ENCODE data around the gene ADAM19.

ADAM19 gene

GRCh38 chr5:157582731-157583620 lies 7.4 kb upstream of the ADAM19 start:
- no peak overlapping the region for H3K4me3 ChIP-seq (replicated peaks; ENCODE audit: low read depth, low read length)
- no peak for DNase-seq (ENCODE audit: extremely low read depth, insufficient read length)
- no peaks in the 10 kb centered on the region for H3K36me3 ChIP-seq (ENCODE audit: control insufficient read depth, insufficient read depth, low read length)
- H3K27me3 ChIP-seq (replicated peaks; ENCODE audit: control insufficient read depth, insufficient read depth, low read length), result no peaks in the 10 kb centered on the region
- TF ChIP-seq CTCF (IDR thresholded peaks at IDR 0.05; ENCODE audit: insufficient read depth, low read length, poor library complexity, severe bottlenecking), result peak; percentile 39

- DNase-seq (ENCODE audit: extremely low read depth, insufficient read length), result no peak
- no peaks in the 10 kb centered on the region for H3K27me3 ChIP-seq (replicated peaks; ENCODE audit: control insufficient read depth, insufficient read depth, low read length)
- no peak overlapping the region for H3K4me3 ChIP-seq (replicated peaks; ENCODE audit: low read depth, low read length)
- no peak for TF ChIP-seq CTCF (IDR thresholded peaks at IDR 0.05; ENCODE audit: insufficient read depth, low read length, poor library complexity, severe bottlenecking)
- H3K36me3 ChIP-seq (ENCODE audit: control insufficient read depth, insufficient read depth, low read length), result no peaks in the 10 kb centered on the region
Observed at GRCh38 chr5:157581901-157582300, 6.3 kb upstream of the ADAM19 start.

GRCh38 chr5:157578079-157578780 lies 2.7 kb upstream of the ADAM19 start:
- Histone ChIP-seq H3K4me3 (replicated peaks; ENCODE audit: low read depth, low read length) (no peak overlapping the region), H3K36me3 (ENCODE audit: control insufficient read depth, insufficient read depth, low read length) (no peaks in the 10 kb centered on the region), H3K27me3 (replicated peaks; ENCODE audit: control insufficient read depth, insufficient read depth, low read length) (no peaks in the 10 kb centered on the region)
- DNase-seq (ENCODE audit: extremely low read depth, insufficient read length), result no peak
- no peak for TF ChIP-seq CTCF (IDR thresholded peaks at IDR 0.05; ENCODE audit: insufficient read depth, low read length, poor library complexity, severe bottlenecking)

GRCh38 chr5:157576678-157577077 lies 1.1 kb upstream of the ADAM19 start:
- no peak for TF ChIP-seq CTCF (IDR thresholded peaks at IDR 0.05; ENCODE audit: insufficient read depth, low read length, poor library complexity, severe bottlenecking)
- Histone ChIP-seq H3K27me3 (replicated peaks; ENCODE audit: control insufficient read depth, insufficient read depth, low read length) (no peaks in the 10 kb centered on the region), H3K36me3 (ENCODE audit: control insufficient read depth, insufficient read depth, low read length) (no peaks in the 10 kb centered on the region), H3K4me3 (replicated peaks; ENCODE audit: low read depth, low read length) (no peak overlapping the region)
- DNase-seq (ENCODE audit: extremely low read depth, insufficient read length), result no peak

- H3K36me3 ChIP-seq (ENCODE audit: control insufficient read depth, insufficient read depth, low read length), result no peaks in the 10 kb centered on the region; the same call in 1 of the 2 replicates
- H3K27me3 ChIP-seq (replicated peaks; ENCODE audit: control insufficient read depth, insufficient read depth, low read length), result no peaks in the 10 kb centered on the region
- TF ChIP-seq CTCF (IDR thresholded peaks at IDR 0.05; ENCODE audit: insufficient read depth, low read length, poor library complexity, severe bottlenecking), result no peak
- peak overlapping the region; percentile 74 for H3K4me3 ChIP-seq (replicated peaks; ENCODE audit: low read depth, low read length)
- DNase-seq (ENCODE audit: extremely low read depth, insufficient read length), result peak; percentile 55
Observed at GRCh38 chr5:157574456-157575380, 857 bp downstream of the ADAM19 start.
